Measurements from ENCODE around the gene SLC2A6.

The SLC2A6 gene

GRCh38 chr9:133493428-133493827 is 14.5 kb upstream of the SLC2A6 start:
- Histone ChIP-seq H3K79me2 (ENCODE audit: low read length) (no peaks in the 10 kb centered on the region), H3K27me3 (replicated peaks; ENCODE audit: insufficient read depth, low read length) (peaks cover 100% of the 10 kb centered on the region), H3K4me3 (ENCODE audit: low read length) (no peak overlapping the region), H3K9me2 (replicated peaks; ENCODE audit: insufficient read depth, low read length) (no peaks in the 10 kb centered on the region), H3K36me3 (replicated peaks; ENCODE audit: insufficient read depth, low read length) (no peaks in the 10 kb centered on the region), H4K20me1 (ENCODE audit: insufficient read depth, low read length) (no peaks in the 10 kb centered on the region), H3K9me3 (replicated peaks; ENCODE audit: insufficient read depth, low read length) (no peaks in the 10 kb centered on the region), H2AFZ (ENCODE audit: low read length) (no peak overlapping the region), H3K4me1 (ENCODE audit: low read length) (no peaks in the 10 kb centered on the region), H3K9ac (ENCODE audit: low read length) (no peak overlapping the region), H3K4me2 (ENCODE audit: low read depth, low read length) (no peak overlapping the region), H3F3A (ENCODE audit: insufficient read depth, low read length) (no peaks in the 10 kb centered on the region), H3K27ac (ENCODE audit: low read length) (no peak overlapping the region)
- DNase-seq: no peak
- TF ChIP-seq CTCF (IDR thresholded peaks at IDR 0.05; ENCODE audit: low read length) (no peak), EZH2 (optimal IDR thresholded peaks at IDR 0.05; ENCODE audit: low read depth, low read length) (no peak), EZH2phosphoT487 (IDR thresholded peaks at IDR 0.05; ENCODE audit: low read length) (no peak)

DNA sequence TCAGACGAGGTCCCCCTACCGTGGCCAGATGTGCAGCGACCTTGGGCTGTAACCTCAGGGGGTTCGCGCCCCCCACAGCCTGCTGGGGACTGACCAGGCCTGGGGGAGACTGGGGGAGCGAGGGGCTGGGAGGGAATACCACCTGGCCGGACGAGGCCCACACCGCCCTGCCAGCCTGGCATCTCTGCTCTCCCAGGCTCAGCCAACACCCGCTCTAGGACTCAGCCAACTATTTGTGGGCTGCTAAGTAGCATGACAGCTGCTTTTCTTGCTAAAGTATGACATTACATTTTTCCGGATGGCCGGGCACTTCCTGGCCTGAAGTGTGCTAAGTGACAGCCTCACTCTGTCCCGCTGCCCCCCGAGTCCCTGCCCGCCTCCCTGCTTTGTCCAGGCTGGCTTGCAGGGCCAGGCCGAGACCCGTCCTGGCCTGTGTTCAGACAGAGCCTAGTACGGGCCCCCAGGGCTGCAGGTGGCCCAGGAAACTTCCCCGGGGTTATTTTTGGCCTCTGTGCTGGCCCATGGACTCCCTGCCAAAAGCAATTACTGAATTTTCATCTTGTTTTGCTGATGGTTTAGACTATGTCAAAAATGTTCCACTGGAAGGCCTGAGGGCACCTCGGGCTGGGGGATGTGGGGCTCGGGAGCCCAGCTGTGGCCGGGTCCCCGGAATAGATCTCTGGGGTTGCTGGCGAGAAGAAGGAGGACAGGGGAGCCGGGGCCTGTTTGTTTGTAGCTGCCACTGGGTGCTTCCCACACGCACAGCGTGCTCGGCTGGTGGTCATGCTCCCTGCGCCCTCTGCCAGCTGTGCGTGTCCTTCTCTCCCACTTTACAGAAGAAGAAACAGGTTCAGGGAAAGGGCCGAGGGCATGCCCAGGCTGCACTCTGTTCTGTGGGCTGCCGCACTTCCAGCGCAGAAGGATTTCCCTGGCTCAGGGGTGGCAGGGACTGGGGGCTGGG is 13.4 kb upstream of the SLC2A6 start:
- Histone ChIP-seq H3K36me3 (replicated peaks; ENCODE audit: insufficient read depth, low read length) (no peaks in the 10 kb centered on the region), H3K4me2 (ENCODE audit: low read depth, low read length) (no peak overlapping the region), H3K4me3 (ENCODE audit: low read length) (no peak overlapping the region), H2AFZ (ENCODE audit: low read length) (no peak overlapping the region), H3F3A (ENCODE audit: insufficient read depth, low read length) (no peaks in the 10 kb centered on the region), H3K27me3 (replicated peaks; ENCODE audit: insufficient read depth, low read length) (peaks cover 100% of the 10 kb centered on the region), H3K9me2 (replicated peaks; ENCODE audit: insufficient read depth, low read length) (no peaks in the 10 kb centered on the region), H3K9me3 (replicated peaks; ENCODE audit: insufficient read depth, low read length) (no peaks in the 10 kb centered on the region), H3K27ac (ENCODE audit: low read length) (no peak overlapping the region), H4K20me1 (ENCODE audit: insufficient read depth, low read length) (no peaks in the 10 kb centered on the region), H3K4me1 (ENCODE audit: low read length) (no peaks in the 10 kb centered on the region), H3K9ac (ENCODE audit: low read length) (no peak overlapping the region), H3K79me2 (ENCODE audit: low read length) (no peaks in the 10 kb centered on the region)
- TF ChIP-seq EZH2phosphoT487 (IDR thresholded peaks at IDR 0.05; ENCODE audit: low read length): no peak
- no peak for TF ChIP-seq CTCF (IDR thresholded peaks at IDR 0.05; ENCODE audit: low read length)
- no peak for TF ChIP-seq EZH2 (optimal IDR thresholded peaks at IDR 0.05; ENCODE audit: low read depth, low read length)
- no peak for DNase-seq

- no peak overlapping the region for H3K4me3 ChIP-seq (ENCODE audit: low read length)
- H3K9me3 ChIP-seq (replicated peaks; ENCODE audit: insufficient read depth, low read length): no peaks in the 10 kb centered on the region
- H3K9me2 ChIP-seq (replicated peaks; ENCODE audit: insufficient read depth, low read length): no peaks in the 10 kb centered on the region
- H4K20me1 ChIP-seq (ENCODE audit: insufficient read depth, low read length): no peaks in the 10 kb centered on the region
- H3F3A ChIP-seq (ENCODE audit: insufficient read depth, low read length): no peaks in the 10 kb centered on the region
- no peak for DNase-seq
- no peak overlapping the region for H2AFZ ChIP-seq (ENCODE audit: low read length)
- no peak overlapping the region for H3K27ac ChIP-seq (ENCODE audit: low read length)
- H3K36me3 ChIP-seq (replicated peaks; ENCODE audit: insufficient read depth, low read length): no peaks in the 10 kb centered on the region
- peaks cover 99% of the 10 kb centered on the region for H3K27me3 ChIP-seq (replicated peaks; ENCODE audit: insufficient read depth, low read length)
- no peaks in the 10 kb centered on the region for H3K4me1 ChIP-seq (ENCODE audit: low read length)
- TF ChIP-seq EZH2 (optimal IDR thresholded peaks at IDR 0.05; ENCODE audit: low read depth, low read length) (no peak), EZH2phosphoT487 (IDR thresholded peaks at IDR 0.05; ENCODE audit: low read length) (no peak)
- no peak overlapping the region for H3K4me2 ChIP-seq (ENCODE audit: low read depth, low read length)
- H3K79me2 ChIP-seq (ENCODE audit: low read length): no peaks in the 10 kb centered on the region
- H3K9ac ChIP-seq (ENCODE audit: low read length): no peak overlapping the region
These were observed 12.7 kb upstream of the SLC2A6 start for GRCh38 chr9:133491656-133491925.

All from MM.1S (cell line).